ENCODE results near the gene DHRSX.
A peak's percentile ranks its signal among the peaks of the same experiment; 100 is the strongest.

Gene DHRSX

GRCh38 chrX:2500803-2501558 lies at the start of gene DHRSX, which contains the start of gene ZBED1:
DHRSX (minus strand) TSS chrX:2500976; CDS start chrX:2500925, 51 bp downstream.
ZBED1 (minus strand) TSS chrX:2500976; CDS start chrX:2490719, 10,257 bp downstream.
- DNase-seq (ENCODE audit: low read depth, low spot score), result no peak
- H3K4me3 ChIP-seq (ENCODE audit: low read depth, low read length), result peak within 1 kb of the TSS; percentile 76
- CTCF ChIA-PET, result no interaction called here

GRCh38 chrX:2549876-2550275 lies 49.1 kb upstream of the DHRSX start:
- DNase-seq (ENCODE audit: low read depth, low spot score), result no peak
- ChIA-PET POLR2A (no interaction called here), CTCF (no interaction called here)
- no peak overlapping the region for H3K4me3 ChIP-seq (ENCODE audit: low read depth, low read length)
- TF ChIP-seq CTCF (IDR thresholded peaks at IDR 0.05; ENCODE audit: insufficient read depth, low read length, missing control alignments), result no peak

More at GRCh38 chrX:2500803-2501558, at the start of gene DHRSX, which contains the start of gene ZBED1:
- no peak for TF ChIP-seq CTCF (IDR thresholded peaks at IDR 0.05; ENCODE audit: insufficient read depth, low read length, missing control alignments)
- POLR2A ChIA-PET, result no interaction called here

GRCh38 chrX:2548711-2549423 lies 48.1 kb upstream of the DHRSX start:
- no peak for TF ChIP-seq CTCF (IDR thresholded peaks at IDR 0.05; ENCODE audit: insufficient read depth, low read length, missing control alignments)
- H3K4me3 ChIP-seq (ENCODE audit: low read depth, low read length), result no peak overlapping the region
- POLR2A ChIA-PET, result no interaction called here

GRCh38 chrX:2547736-2548135 lies 47.0 kb upstream of the DHRSX start:
- no peak for DNase-seq (ENCODE audit: low read depth, low spot score)
- H3K4me3 ChIP-seq (ENCODE audit: low read depth, low read length), result no peak overlapping the region
- no peak for TF ChIP-seq CTCF (IDR thresholded peaks at IDR 0.05; ENCODE audit: insufficient read depth, low read length, missing control alignments)
- CTCF ChIA-PET, result no interaction called here
- POLR2A ChIA-PET, result no interaction called here

More at GRCh38 chrX:2548711-2549423, 48.1 kb upstream of the DHRSX start:
- DNase-seq (ENCODE audit: low read depth, low spot score), result no peak
- CTCF ChIA-PET, result no interaction called here

GRCh38 chrX:2546496-2546895 lies 45.7 kb upstream of the DHRSX start:
- POLR2A ChIA-PET, result no interaction called here
- no peak for DNase-seq (ENCODE audit: low read depth, low spot score)
- no peak for TF ChIP-seq CTCF (IDR thresholded peaks at IDR 0.05; ENCODE audit: insufficient read depth, low read length, missing control alignments)
- H3K4me3 ChIP-seq (ENCODE audit: low read depth, low read length), result no peak overlapping the region
- CTCF ChIA-PET, result no interaction called here

GRCh38 chrX:2545144-2545543 lies 44.4 kb upstream of the DHRSX start:
- no peak for DNase-seq (ENCODE audit: low read depth, low spot score)
- H3K4me3 ChIP-seq (ENCODE audit: low read depth, low read length), result no peak overlapping the region
- TF ChIP-seq CTCF (IDR thresholded peaks at IDR 0.05; ENCODE audit: insufficient read depth, low read length, missing control alignments), result no peak
- POLR2A ChIA-PET, result no interaction called here
- CTCF ChIA-PET, result no interaction called here
